SK-N-SH treated with all-trans-retinoic acid at 6 μM for 48 hours (cell line): ENCODE measurements around the gene CYP4F2.
"Not testable (repeated sequence)": the region's sequence is repeated elsewhere in the genome, so short reads cannot be mapped to it uniquely, and the experiment has no call there.

Experiments
- ATAC-seq: fragments of 200-7000 bp; cut with Tn5 transposase; 3 replicates; pipeline ENCODE4 v1.9.1; 2020; ENCODE audit warnings: mild to moderate bottlenecking, moderate library complexity
- ARNTL ChIP-seq: fragments of 450-650 bp; formaldehyde crosslinking; IDR thresholded peaks from 2 replicates; pipeline ENCODE4 v1.5.0; 2020; ENCODE audit warnings: low read depth, mild to moderate bottlenecking, moderate library complexity, borderline replicate concordance
- BACH2 ChIP-seq: fragments of 250-450 bp; sonication (Bioruptor Pico); IDR thresholded peaks from 2 replicates; pipeline ENCODE4 v1.9.0; 2021; ENCODE audit warnings: mild to moderate bottlenecking, borderline replicate concordance
- CSDC2 ChIP-seq: fragments of 250-450 bp; sonication (Bioruptor Pico); IDR thresholded peaks from 2 replicates; pipeline ENCODE4 v1.5.0; 2020; ENCODE audit warnings: mild to moderate bottlenecking, moderate library complexity
- ESRRG ChIP-seq: fragments of 250-450 bp; sonication (Bioruptor Pico); IDR thresholded peaks from 2 replicates; pipeline ENCODE4 v1.6.1; 2021; ENCODE audit warnings: mild to moderate bottlenecking
- GLIS3 ChIP-seq: fragments of 250-450 bp; sonication (Bioruptor Pico); IDR thresholded peaks from 2 replicates; pipeline ENCODE4 v1.5.0; 2020; ENCODE audit warnings: mild to moderate bottlenecking, moderate library complexity
- ISL1 ChIP-seq: fragments of 250-450 bp; sonication (Bioruptor Pico); IDR thresholded peaks from 2 replicates; pipeline ENCODE4 v2.1.2; 2022; ENCODE audit warnings: mild to moderate bottlenecking, moderate library complexity
- OSR1 ChIP-seq: fragments of 250-450 bp; sonication (Bioruptor Pico); IDR thresholded peaks from 2 replicates; pipeline ENCODE4 v1.8.0; 2022; ENCODE audit warnings: moderate library complexity, mild to moderate bottlenecking, inconsistent platforms
- PPARA ChIP-seq: fragments of 250-450 bp; sonication (Bioruptor Pico); IDR thresholded peaks from 2 replicates; pipeline ENCODE4 v1.5.0; 2020; ENCODE audit warnings: mild to moderate bottlenecking, borderline replicate concordance
- RARB ChIP-seq: fragments of 250-450 bp; sonication (Bioruptor Pico); IDR thresholded peaks from 2 replicates; pipeline ENCODE4 v1.8.0; 2021; ENCODE audit warnings: mild to moderate bottlenecking, moderate library complexity
- SNAI2 ChIP-seq: fragments of 250-450 bp; sonication (Bioruptor Pico); IDR thresholded peaks from 2 replicates; pipeline ENCODE4 v1.5.0; 2020; ENCODE audit warnings: mild to moderate bottlenecking, moderate library complexity
- TOX ChIP-seq: fragments of 250-450 bp; sonication (Bioruptor Pico); IDR thresholded peaks from 2 replicates; pipeline ENCODE4 v1.8.0; 2021; ENCODE audit warnings: mild to moderate bottlenecking, moderate library complexity, borderline replicate concordance
- ZC3H10 ChIP-seq: fragments of 250-450 bp; sonication (Bioruptor Pico); IDR thresholded peaks from 2 replicates; pipeline ENCODE4 v1.5.1; 2021; ENCODE audit warnings: mild to moderate bottlenecking, moderate library complexity
- ZFP30 ChIP-seq: fragments of 450-650 bp; formaldehyde crosslinking; IDR thresholded peaks from 2 replicates; pipeline ENCODE4 v1.5.0; 2022; ENCODE audit warnings: mild to moderate bottlenecking, moderate library complexity
- ZNF565 ChIP-seq: fragments of 450-650 bp; formaldehyde crosslinking; conservative IDR thresholded peaks from 2 replicates; pipeline ENCODE4 v1.5.0; 2020; ENCODE audit warnings: low read depth, mild to moderate bottlenecking, moderate library complexity
- ZNF70 ChIP-seq: fragments of 450-650 bp; formaldehyde crosslinking; IDR thresholded peaks from 2 replicates; pipeline ENCODE4 v1.5.0; 2020; ENCODE audit warnings: mild to moderate bottlenecking, moderate library complexity
- ZNF8 ChIP-seq: fragments of 450-650 bp; formaldehyde crosslinking; IDR thresholded peaks from 2 replicates; pipeline ENCODE4 v1.5.0; 2020; ENCODE audit warnings: mild to moderate bottlenecking, moderate library complexity
- TF ChIP-seq, protein P1 (sequence below): fragments of 250-450 bp; sonication (Bioruptor Pico); IDR thresholded peaks from 2 replicates; pipeline ENCODE4 v1.5.1; 2021; ENCODE audit warnings: mild to moderate bottlenecking, moderate library complexity
- TF ChIP-seq, protein P2 (sequence below): fragments of 250-450 bp; sonication (Bioruptor Pico); IDR thresholded peaks from 2 replicates; pipeline ENCODE4 v1.8.0; 2020; ENCODE audit warnings: mild to moderate bottlenecking, moderate library complexity, borderline replicate concordance

Gene CYP4F2

DNA sequence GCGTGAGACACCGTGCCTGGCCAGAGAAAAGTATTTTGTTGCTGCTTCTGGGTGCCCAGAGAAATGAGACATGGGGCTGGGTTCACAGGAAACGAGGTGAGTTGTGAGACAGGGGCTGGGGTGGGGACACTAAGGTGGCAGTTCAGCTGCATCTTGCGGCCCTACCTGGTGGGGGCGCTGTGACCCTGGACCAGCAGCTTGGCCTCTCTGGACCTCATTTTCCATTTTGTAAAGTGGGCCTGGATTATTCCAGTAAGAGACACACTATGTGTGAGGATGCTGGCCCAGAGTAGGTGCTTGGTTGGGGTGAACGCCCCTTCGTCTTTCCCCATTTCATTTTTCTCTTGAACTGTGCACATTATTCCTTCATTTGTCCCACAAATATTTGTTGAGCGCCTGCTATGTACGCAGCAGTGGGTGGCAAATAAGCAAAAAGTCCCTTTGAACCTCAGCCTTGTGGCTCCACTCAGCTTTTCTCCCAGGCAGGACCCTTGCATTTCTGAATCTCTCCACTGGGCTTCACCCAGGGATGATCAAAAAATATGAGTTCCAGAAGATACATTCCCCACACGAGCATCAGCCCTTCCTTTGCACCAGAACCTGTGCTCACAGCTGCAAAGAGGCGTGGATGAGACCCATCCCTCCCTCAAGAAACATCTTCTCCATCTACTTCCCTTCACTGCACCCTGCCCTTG lies 55.9 kb downstream of the CYP4F2 start:
- no peak for TF ChIP-seq RARB (CRISPR knock-in tag)
- TF ChIP-seq, protein P1, sequence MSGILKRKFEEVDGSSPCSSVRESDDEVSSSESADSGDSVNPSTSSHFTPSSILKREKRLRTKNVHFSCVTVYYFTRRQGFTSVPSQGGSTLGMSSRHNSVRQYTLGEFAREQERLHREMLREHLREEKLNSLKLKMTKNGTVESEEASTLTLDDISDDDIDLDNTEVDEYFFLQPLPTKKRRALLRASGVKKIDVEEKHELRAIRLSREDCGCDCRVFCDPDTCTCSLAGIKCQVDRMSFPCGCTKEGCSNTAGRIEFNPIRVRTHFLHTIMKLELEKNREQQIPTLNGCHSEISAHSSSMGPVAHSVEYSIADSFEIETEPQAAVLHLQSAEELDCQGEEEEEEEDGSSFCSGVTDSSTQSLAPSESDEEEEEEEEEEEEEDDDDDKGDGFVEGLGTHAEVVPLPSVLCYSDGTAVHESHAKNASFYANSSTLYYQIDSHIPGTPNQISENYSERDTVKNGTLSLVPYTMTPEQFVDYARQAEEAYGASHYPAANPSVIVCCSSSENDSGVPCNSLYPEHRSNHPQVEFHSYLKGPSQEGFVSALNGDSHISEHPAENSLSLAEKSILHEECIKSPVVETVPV (CRISPR knock-in tag): no peak
- TF ChIP-seq ISL1 (CRISPR knock-in tag): no peak
- TF ChIP-seq BACH2 (CRISPR knock-in tag): no peak
- no peak for TF ChIP-seq ESRRG
- TF ChIP-seq ZFP30 (CRISPR knock-in tag): no peak
- TF ChIP-seq, all 23 proteins: peak for 0
- ATAC-seq: no peak

DNA sequence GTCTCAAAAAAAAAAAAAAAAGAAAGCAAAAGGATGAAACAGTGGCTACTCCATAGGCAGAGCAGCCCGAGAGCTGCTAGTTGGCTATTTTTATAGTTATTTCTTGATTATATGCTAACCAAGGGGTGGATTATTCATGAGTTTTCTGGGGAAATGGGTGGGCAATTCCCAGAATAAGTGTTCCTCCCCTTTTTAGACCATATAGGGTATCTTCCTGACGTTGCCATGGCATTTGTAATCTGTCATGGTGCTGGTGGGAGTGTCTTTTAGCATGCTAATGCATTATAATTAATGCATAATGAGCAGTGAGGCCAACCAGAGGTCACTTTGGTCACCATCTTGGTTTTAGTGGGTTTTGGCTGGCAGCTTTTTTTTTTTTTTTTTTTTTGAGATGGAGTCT lies 57.0 kb downstream of the CYP4F2 start:
- no peak for ATAC-seq
- TF ChIP-seq, protein P1 (CRISPR knock-in tag): no peak
- no peak for TF ChIP-seq CSDC2
- TF ChIP-seq ISL1 (CRISPR knock-in tag): no peak
- no peak for TF ChIP-seq ZC3H10 (CRISPR knock-in tag)
- TF ChIP-seq SNAI2 (CRISPR knock-in tag): no peak
- no peak for TF ChIP-seq OSR1 (CRISPR knock-in tag)
- TF ChIP-seq, protein P2, sequence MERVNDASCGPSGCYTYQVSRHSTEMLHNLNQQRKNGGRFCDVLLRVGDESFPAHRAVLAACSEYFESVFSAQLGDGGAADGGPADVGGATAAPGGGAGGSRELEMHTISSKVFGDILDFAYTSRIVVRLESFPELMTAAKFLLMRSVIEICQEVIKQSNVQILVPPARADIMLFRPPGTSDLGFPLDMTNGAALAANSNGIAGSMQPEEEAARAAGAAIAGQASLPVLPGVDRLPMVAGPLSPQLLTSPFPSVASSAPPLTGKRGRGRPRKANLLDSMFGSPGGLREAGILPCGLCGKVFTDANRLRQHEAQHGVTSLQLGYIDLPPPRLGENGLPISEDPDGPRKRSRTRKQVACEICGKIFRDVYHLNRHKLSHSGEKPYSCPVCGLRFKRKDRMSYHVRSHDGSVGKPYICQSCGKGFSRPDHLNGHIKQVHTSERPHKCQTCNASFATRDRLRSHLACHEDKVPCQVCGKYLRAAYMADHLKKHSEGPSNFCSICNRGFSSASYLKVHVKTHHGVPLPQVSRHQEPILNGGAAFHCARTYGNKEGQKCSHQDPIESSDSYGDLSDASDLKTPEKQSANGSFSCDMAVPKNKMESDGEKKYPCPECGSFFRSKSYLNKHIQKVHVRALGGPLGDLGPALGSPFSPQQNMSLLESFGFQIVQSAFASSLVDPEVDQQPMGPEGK (CRISPR knock-in tag): no peak
- no peak for TF ChIP-seq PPARA (CRISPR knock-in tag)
- no peak for TF ChIP-seq ZNF70 (CRISPR knock-in tag)
- no peak for TF ChIP-seq RARB (CRISPR knock-in tag)
- TF ChIP-seq ARNTL (CRISPR knock-in tag): no peak

DNA sequence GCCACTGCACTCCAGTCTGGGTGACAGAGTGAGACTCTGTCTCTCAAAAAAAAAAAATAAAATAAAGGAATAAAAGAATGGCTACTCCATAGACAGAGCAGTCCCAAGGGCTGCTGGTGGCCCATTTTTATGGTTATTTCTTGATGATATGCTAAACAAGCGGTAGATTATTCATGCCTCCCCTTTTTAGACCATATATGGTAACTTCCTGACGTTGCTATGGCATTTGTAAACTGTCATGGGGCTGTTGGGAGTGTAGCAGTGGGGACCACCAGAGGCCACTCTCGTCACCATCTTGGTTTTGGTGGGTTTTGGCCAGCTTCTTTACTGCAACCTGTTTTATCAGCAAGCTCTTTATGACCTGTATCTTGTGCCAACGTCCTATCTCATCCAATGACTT lies 58.0 kb downstream of the CYP4F2 start:
- ATAC-seq: not testable (repeated sequence)

DNA sequence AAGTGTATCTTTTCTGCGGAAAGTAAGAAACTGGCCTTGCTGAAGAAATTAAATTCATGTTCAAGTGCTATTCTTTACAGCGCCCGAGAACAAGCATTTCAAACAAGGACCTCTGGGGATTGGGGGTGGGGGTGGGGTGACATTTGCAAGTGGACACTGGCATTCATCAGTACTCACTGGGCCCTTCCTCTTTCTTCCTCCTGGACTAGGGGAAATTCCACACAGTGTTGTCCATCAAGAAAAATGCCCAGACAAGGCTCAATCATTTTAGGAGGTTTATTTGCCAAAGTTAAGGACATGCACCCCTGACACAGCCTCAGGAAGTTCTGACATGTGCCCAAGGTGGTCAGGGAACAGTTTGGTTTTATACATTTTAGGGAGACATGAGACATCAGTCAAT lies 59.5 kb downstream of the CYP4F2 start:
- no peak for ATAC-seq
- TF ChIP-seq SNAI2 (CRISPR knock-in tag) (no peak), ESRRG (no peak), CSDC2 (no peak), PPARA (CRISPR knock-in tag) (no peak), ZC3H10 (CRISPR knock-in tag) (no peak), GLIS3 (CRISPR knock-in tag) (no peak), ZNF565 (CRISPR knock-in tag) (no peak), ARNTL (CRISPR knock-in tag) (no peak), ZNF8 (CRISPR knock-in tag) (no peak)

DNA sequence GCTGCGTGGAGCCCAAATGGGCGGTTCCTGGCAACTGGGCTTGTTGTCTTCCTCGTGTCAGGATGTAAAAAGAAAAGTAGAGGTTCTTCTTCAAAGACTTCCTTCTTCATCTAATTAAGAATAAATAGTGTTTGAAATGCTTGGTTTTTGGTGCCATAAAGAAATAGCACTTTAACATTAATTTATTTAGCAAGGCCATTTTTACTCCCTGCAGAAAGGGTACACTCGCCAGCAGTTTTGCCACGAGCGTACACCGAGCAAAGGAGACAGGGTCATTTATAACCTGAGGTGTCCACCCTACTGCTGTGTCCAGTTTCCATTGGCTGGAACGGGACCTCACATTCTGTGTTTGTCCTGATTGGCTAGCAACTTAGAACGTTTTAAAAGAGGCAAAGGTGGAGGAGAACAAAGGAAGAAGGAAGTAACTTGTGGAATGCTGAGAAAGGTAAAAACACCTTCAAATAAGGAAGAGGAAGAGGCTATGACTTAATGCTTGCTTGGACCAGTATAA lies 60.6 kb downstream of the CYP4F2 start:
- TF ChIP-seq CSDC2: no peak
- TF ChIP-seq, protein P2 (CRISPR knock-in tag): no peak
- TF ChIP-seq, protein P1 (CRISPR knock-in tag): no peak
- TF ChIP-seq SNAI2 (CRISPR knock-in tag): no peak
- no peak for TF ChIP-seq BACH2 (CRISPR knock-in tag)
- TF ChIP-seq ZNF8 (CRISPR knock-in tag): no peak
- TF ChIP-seq ISL1 (CRISPR knock-in tag): no peak
- no peak for TF ChIP-seq TOX
- TF ChIP-seq ZNF565 (CRISPR knock-in tag): no peak
- peak; percentile 38 for ATAC-seq
